Uterus (tissue), 4 donors: Measurements from ENCODE around the gene SELENOM. TPM values are rescaled to one million over a fixed set of nuclear protein-coding genes. Genes with fewer than 3 reads are reported as not detected.

Experiments
- DNase-seq, 2 donors: peaks; one replicate each; pipeline ENCODE4 v3.0.0-alpha.2; 2019 to 2020
- H3K27ac ChIP-seq, 2 donors: fragments of 200-600 bp; sonication (generic); 1 replicate in 1 of 2; 2 replicates in 1 of 2; pipeline ENCODE4 v1.5.1; 2016 to 2018
- H3K27me3 ChIP-seq, 2 donors: fragments of 200-600 bp; sonication (generic); one replicate each; pipeline ENCODE4 v1.5.1; 2018 to 2019; ENCODE audit warnings: control low read depth in 1 of 2
- H3K36me3 ChIP-seq, 2 donors: fragments of 200-600 bp; sonication (generic); one replicate each; pipeline ENCODE4 v1.5.1; 2019; ENCODE audit warnings: control low read depth in 1 of 2
- H3K4me1 ChIP-seq, 2 donors: fragments of 200-600 bp; sonication (generic); one replicate each; pipeline ENCODE4 v1.5.1; 2018 to 2019; ENCODE audit warnings: control low read depth in 1 of 2
- H3K4me3 ChIP-seq, 2 donors: fragments of 200-600 bp; sonication (generic); 1 replicate in 1 of 2; 2 replicates in 1 of 2; pipeline ENCODE4 v1.5.1; 2018 to 2019; ENCODE audit warnings: mild to moderate bottlenecking in 1 of 2
- H3K9me3 ChIP-seq, 2 donors: fragments of 200-600 bp; sonication (generic); one replicate each; pipeline ENCODE4 v1.5.1; 2019; ENCODE audit warnings: control low read depth in 1 of 2
- POLR2A ChIP-seq, 2 donors: fragments of 450-650 bp; IDR thresholded peaks; one replicate each; pipeline ENCODE4 v1.6.1; 2016; ENCODE audit warnings: antibody characterized with exemption in 2 of 2, mild to moderate bottlenecking in 1 of 2, moderate library complexity in 1 of 2
- intact Hi-C: fragments of 100-400 bp; cut with DNase I; formaldehyde crosslinking; loops from one replicate; pipeline ENCODE4 v1.15.1; 2023; ENCODE audit warnings: low total_unique reads
- total RNA-seq, 4 donors: library from RNA; depleted of rRNA in 3 of 4; stranded (reverse); fragments of >200 nt in 3 of 4; gene quantifications; one replicate each; pipeline versions ENCODE4 v1.1.0 to v1.2.4, GENCODE V29; 2014 to 2023
- TF ChIP-seq, protein P1 (sequence below), 4 experiments: fragments of 200-600 bp in 2 of 4; fragments of 450-650 bp in 2 of 4; sonication (generic) in 2 of 4; IDR thresholded peaks; one replicate each; pipeline ENCODE4 v1.5.1; 2016 to 2019; ENCODE audit warnings: antibody characterized with exemption in 4 of 4, mild to moderate bottlenecking in 2 of 4, moderate library complexity in 1 of 4
- donor health status: DM: yes; HTN: yes; CAD: no.

SELENOM gene
- total RNA-seq, 4 donors from 2014 or later = 91.7 to 2,170 (median 948) TPM

DNA sequence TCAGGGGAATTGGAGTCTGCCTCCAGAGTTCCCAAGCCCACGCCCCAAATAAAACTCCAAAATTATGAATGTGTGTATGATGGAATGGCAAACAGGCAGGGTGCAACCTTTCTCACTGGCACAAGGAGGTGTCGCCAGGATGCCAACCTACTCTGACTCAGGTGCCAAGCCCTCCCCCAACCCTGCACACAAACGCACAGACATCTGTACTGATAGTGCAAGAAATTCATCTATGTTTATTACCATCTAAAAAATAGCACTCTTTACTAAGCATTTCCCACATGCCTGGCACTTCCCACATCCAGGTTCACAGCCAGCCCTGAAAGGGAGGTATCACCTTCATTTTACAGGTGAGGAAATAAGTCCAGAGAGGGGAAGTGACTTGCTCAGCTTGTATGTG is 31.7 kb upstream of the SELENOM start:
- Histone ChIP-seq H3K36me3 (no peaks in the 10 kb centered on the region), H3K27me3 (no peaks in the 10 kb centered on the region), H3K9me3 (no peaks in the 10 kb centered on the region), H3K27ac (no peak overlapping the region), H3K4me1 (no peaks in the 10 kb centered on the region), H3K4me3 (no peak overlapping the region)
- TF ChIP-seq POLR2A (IDR thresholded peaks at IDR 0.05) = no peak
- TF ChIP-seq, protein P1, sequence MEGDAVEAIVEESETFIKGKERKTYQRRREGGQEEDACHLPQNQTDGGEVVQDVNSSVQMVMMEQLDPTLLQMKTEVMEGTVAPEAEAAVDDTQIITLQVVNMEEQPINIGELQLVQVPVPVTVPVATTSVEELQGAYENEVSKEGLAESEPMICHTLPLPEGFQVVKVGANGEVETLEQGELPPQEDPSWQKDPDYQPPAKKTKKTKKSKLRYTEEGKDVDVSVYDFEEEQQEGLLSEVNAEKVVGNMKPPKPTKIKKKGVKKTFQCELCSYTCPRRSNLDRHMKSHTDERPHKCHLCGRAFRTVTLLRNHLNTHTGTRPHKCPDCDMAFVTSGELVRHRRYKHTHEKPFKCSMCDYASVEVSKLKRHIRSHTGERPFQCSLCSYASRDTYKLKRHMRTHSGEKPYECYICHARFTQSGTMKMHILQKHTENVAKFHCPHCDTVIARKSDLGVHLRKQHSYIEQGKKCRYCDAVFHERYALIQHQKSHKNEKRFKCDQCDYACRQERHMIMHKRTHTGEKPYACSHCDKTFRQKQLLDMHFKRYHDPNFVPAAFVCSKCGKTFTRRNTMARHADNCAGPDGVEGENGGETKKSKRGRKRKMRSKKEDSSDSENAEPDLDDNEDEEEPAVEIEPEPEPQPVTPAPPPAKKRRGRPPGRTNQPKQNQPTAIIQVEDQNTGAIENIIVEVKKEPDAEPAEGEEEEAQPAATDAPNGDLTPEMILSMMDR (IDR thresholded peaks at IDR 0.05) = no peak
- DNase-seq = no peak
- intact Hi-C loops = no loop called here

GRCh38 chr22:31138126-31138525 is 30.8 kb upstream of the SELENOM start:
- Histone ChIP-seq H3K9me3 (no peaks in the 10 kb centered on the region), H3K4me1 (no peaks in the 10 kb centered on the region), H3K27me3 (no peaks in the 10 kb centered on the region), H3K36me3 (no peaks in the 10 kb centered on the region), H3K27ac (no peak overlapping the region), H3K4me3 (no peak overlapping the region)
- intact Hi-C loops = no loop called here
- TF ChIP-seq, protein P1 (IDR thresholded peaks at IDR 0.05) = no peak
- no peak for TF ChIP-seq POLR2A (IDR thresholded peaks at IDR 0.05)
- no peak for DNase-seq

- no peaks in the 10 kb centered on the region for H3K36me3 ChIP-seq
- intact Hi-C loops = no loop called here
- H3K9me3 ChIP-seq = no peaks in the 10 kb centered on the region
- no peak overlapping the region for H3K27ac ChIP-seq
- TF ChIP-seq POLR2A (IDR thresholded peaks at IDR 0.05) = no peak
- TF ChIP-seq, protein P1 (IDR thresholded peaks at IDR 0.05) = no peak
- H3K4me1 ChIP-seq = no peaks in the 10 kb centered on the region
- no peak for DNase-seq
- H3K27me3 ChIP-seq = no peaks in the 10 kb centered on the region
- no peak overlapping the region for H3K4me3 ChIP-seq
Measured at GRCh38 chr22:31137721-31138120, 30.4 kb upstream of the SELENOM start.

GRCh38 chr22:31136711-31137110 is 29.3 kb upstream of the SELENOM start:
- no peak overlapping the region for H3K4me3 ChIP-seq
- no peak overlapping the region for H3K27ac ChIP-seq
- no peaks in the 10 kb centered on the region for H3K4me1 ChIP-seq
- TF ChIP-seq, protein P1 (IDR thresholded peaks at IDR 0.05) = no peak
- no peak for TF ChIP-seq POLR2A (IDR thresholded peaks at IDR 0.05)
- intact Hi-C loops = no loop called here
- H3K36me3 ChIP-seq = no peaks in the 10 kb centered on the region
- H3K9me3 ChIP-seq = no peaks in the 10 kb centered on the region
- no peak for DNase-seq
- H3K27me3 ChIP-seq = no peaks in the 10 kb centered on the region

DNA sequence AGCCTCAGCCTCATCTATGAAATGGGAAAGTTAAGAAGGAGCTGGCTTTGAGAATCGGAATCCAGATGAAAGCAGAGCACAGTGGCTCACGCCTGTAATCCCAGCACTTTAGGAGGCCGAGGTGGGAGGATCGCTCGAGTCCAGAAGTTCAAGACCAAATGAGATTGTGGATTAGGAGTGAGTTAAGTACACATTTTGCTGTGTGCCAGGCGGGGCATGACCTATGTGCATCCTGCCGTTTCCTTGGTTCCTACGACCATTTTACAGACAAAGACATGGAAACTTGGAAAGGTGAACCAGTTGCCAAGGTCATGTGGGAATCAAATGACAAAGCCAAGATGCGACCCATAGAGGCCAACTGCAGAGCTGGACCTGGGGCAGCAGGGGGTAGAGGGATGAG is 28.8 kb upstream of the SELENOM start:
- TF ChIP-seq, protein P1 (IDR thresholded peaks at IDR 0.05) = no peak
- TF ChIP-seq POLR2A (IDR thresholded peaks at IDR 0.05) = no peak
- H3K27me3 ChIP-seq = no peaks in the 10 kb centered on the region
- H3K4me3 ChIP-seq = no peak overlapping the region
- H3K9me3 ChIP-seq = no peaks in the 10 kb centered on the region
- H3K4me1 ChIP-seq = no peaks in the 10 kb centered on the region
- H3K36me3 ChIP-seq = no peaks in the 10 kb centered on the region
- no peak for DNase-seq
- intact Hi-C loops = no loop called here
- no peak overlapping the region for H3K27ac ChIP-seq
